Fibroblast of skin of right quadriceps (primary cell): ENCODE data around the gene NTRK1.

Experiments
- DNase-seq: peaks from one replicate; pipeline ENCODE4 v3.0.0-alpha.2; 2013

NTRK1 gene

DNA sequence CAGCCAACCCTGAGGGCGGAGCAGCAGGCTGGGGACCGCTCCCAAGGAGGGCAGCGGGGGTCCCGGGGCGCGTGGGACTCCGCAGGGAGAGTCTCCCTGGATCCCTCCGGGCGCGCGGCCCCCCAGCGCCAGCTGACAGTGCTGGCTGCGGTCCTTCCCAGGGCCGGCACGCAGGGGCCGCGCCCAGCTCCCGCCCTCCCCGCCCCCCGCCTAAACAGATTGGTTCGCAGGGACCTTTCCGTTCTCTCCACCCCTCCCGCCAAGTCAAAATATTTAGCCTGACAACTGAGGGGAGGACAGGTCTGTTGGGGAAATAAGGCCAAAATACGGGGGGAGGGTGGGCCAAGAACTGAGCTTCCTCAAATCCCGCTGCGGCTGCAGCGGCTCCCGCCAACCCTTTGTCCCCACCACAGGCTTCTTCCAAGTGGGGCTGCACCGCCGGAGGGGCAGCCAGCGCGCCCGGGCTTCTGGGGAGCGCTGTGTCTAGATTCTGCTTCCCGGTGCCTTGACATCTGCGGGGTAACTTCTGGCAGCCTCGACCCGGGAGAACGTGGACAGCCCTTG is 1.6 kb upstream of the NTRK1 start, which contains the start of gene INSRR:
Gene INSRR, minus strand, starts transcription at position 159 of the 564 bp plus-strand sequence. CDS start 496 bp downstream, outside the sequence.
- DNase-seq: no peak

- DNase-seq: no peak
These were observed 1.0 kb upstream of the NTRK1 start for GRCh38 chr1:156859523-156860112.

GRCh38 chr1:156860113-156860627 is 495 bp upstream of the NTRK1 start:
- DNase-seq: peak; percentile 38

- no peak for DNase-seq
These were observed 1.9 kb downstream of the NTRK1 start for GRCh38 chr1:156862584-156862983.

DNA sequence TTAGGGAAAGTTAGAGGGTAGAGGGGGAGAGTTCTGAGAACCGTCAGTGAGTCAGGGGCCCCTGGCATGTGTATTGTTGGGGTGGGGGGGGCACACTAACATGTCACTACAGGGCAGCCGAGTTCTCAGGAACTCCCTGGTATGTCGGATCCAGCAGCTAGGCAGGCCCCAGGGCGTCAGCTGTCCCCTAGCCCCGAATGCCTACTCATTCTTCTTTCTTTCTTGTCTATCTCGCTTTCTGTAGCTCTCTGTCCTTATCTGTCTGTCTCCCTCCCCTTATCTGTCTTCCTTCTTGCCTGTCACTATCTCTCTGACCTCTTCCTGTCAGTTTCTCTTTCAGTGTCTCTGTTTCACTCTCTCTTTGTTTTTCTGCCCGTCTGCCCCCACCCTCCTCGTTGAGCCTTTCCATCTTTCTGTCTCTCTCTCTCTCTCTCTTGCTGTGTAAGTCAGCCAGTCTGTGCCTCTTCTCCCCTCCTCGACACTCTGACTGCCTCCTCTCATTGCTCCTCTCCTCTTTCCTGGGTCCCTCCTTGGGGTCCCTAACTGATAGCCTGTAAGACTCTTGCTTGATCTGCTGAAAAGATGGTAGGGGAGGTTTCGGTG is 2.4 kb downstream of the NTRK1 start:
- no peak for DNase-seq

DNA sequence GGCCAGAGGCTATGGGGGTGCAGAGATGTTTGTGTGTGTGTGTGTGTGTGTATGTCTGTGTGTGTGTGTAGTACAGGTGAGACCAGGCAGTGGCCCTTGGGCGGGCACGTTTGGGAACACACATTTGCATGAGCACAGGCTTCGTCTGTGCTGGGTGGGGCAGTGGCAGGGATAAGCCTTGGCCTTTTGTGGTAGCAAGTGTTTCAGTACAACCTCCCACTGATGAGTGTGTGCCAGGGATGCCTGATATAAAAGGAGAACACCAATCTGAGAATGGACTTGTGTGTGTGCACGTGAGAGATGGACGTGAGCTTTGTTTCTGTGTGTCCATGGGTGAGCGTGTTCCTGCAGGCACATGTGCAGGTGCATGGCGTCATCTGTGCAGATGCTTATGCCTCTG is 3.0 kb downstream of the NTRK1 start:
- DNase-seq: no peak

- no peak for DNase-seq
These were observed 4.1 kb downstream of the NTRK1 start for GRCh38 chr1:156864796-156865195.

DNA sequence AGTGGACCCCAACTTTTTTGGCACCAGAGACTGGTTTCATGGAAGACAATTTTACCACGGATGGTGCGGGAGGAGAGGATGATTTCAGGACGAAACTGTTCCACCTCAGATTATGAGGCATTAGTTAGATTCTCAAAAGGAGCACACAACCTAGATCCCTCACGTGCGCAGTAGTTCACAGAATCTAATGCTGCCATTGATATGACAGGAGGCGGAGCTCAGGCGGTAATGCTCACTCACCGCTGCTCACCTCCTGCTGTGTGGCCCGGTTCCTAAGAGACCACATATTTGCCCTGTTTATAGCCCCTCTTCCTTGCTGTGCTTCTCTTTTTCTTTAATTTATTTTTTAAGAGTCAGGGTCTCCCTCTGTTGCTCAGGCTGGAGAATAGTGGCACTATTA is 4.6 kb downstream of the NTRK1 start:
- no peak for DNase-seq

DNA sequence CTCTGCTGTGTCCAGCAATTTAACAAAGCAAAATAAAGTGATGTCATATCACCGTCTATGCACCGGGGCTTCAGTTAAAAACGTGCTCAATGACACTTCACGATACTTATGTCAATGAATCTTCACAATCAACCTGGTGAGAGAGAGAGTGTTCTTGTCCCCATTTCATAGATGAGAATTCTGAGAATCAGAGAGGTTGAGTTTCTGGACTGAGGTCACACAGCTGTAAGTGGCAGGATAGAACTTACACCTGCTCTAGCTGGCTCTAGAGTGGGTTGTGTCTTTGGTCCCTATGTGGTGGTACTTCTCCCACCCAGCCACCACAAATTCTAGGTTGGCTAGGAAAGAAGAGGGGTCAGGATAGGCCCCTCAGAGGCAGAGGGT is 5.2 kb downstream of the NTRK1 start:
- DNase-seq: no peak

- no peak for DNase-seq
These were observed 5.7 kb downstream of the NTRK1 start for GRCh38 chr1:156866249-156866909.

DNA sequence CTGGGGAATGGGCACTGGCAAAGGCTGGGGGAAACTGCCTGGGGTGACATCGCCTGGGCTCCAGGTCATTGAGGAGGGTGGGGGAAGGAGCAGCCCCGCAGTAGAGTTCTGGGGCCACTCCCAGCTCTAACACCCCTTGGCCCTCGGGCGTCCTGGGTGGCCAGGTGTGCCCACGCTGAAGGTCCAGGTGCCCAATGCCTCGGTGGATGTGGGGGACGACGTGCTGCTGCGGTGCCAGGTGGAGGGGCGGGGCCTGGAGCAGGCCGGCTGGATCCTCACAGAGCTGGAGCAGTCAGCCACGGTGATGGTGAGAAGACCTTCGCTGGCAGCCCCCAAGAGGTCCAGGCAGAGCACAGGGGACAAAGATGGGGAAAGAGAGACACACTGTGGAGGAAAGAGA is 7.7 kb downstream of the NTRK1 start:
- no peak for DNase-seq

- DNase-seq: no peak
These were observed 8.8 kb downstream of the NTRK1 start for GRCh38 chr1:156869455-156869854.

DNA sequence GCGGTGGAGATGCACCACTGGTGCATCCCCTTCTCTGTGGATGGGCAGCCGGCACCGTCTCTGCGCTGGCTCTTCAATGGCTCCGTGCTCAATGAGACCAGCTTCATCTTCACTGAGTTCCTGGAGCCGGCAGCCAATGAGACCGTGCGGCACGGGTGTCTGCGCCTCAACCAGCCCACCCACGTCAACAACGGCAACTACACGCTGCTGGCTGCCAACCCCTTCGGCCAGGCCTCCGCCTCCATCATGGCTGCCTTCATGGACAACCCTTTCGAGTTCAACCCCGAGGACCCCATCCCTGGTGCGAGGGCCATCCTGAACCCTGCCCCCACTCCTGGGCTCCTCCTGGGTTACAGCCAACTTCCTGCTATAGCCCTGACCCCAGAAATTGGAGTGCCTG is 13.0 kb downstream of the NTRK1 start:
- no peak for DNase-seq

DNA sequence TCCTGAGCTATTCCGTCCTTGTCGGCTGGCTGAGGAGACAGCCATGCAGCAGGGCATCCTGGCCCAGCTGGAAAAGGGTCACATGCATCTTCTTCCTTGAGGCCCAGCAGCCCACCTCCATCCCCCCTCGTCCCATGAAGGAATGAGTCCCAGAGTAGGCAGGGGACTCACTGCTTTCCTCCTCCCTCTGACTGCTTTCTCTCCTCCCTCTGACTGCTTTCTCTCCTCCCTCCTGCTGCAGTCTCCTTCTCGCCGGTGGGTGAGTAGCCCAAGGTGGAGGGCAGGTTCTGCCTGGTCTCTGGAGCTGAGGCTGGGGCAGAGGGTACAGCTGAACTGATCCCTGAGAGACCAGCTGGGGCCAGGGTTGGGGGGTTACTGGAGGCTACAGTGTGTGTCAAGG is 13.5 kb downstream of the NTRK1 start:
- no peak for DNase-seq

- no peak for DNase-seq
These were observed 14.1 kb downstream of the NTRK1 start for GRCh38 chr1:156874572-156875340.

- no peak for DNase-seq
These were observed 14.6 kb downstream of the NTRK1 start for GRCh38 chr1:156875341-156875615.

DNA sequence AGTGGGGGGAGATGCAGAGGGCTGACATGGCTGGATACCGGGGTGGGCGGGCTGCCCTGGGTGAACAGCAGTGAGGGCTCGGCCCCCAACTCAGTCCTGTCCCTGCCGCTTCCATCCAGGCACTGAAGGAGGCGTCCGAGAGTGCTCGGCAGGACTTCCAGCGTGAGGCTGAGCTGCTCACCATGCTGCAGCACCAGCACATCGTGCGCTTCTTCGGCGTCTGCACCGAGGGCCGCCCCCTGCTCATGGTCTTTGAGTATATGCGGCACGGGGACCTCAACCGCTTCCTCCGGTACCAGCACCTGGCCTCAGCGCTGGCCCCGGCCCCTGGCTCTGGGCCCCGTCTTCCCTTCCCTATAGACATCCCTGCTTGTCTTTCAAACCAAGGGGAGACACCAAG is 15.6 kb downstream of the NTRK1 start:
- no peak for DNase-seq

GRCh38 chr1:156877433-156878170 is 16.9 kb downstream of the NTRK1 start:
- no peak for DNase-seq

GRCh38 chr1:156879876-156880275 is 19.2 kb downstream of the NTRK1 start:
- DNase-seq: no peak

- no peak for DNase-seq
These were observed 19.8 kb downstream of the NTRK1 start for GRCh38 chr1:156880473-156880872.

DNA sequence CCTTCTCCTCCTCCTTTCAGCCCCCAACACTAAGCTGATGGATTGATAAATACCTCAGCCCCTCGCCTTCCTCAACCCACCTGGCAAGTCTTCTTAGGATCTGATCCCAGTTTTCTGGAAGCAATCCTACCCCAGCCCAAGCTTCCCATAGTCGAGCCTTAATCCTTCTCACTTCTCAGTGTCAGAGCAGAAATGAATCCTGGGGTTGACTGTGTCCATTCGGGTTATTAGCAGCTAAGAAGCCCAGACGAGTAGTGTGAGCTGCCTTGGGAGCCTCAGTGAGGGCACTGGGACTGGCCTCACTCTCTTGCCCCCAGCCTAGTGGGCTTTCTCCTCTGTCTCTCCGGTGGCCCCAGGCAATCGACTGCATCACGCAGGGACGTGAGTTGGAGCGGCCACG is 20.4 kb downstream of the NTRK1 start:
- DNase-seq: no peak

DNA sequence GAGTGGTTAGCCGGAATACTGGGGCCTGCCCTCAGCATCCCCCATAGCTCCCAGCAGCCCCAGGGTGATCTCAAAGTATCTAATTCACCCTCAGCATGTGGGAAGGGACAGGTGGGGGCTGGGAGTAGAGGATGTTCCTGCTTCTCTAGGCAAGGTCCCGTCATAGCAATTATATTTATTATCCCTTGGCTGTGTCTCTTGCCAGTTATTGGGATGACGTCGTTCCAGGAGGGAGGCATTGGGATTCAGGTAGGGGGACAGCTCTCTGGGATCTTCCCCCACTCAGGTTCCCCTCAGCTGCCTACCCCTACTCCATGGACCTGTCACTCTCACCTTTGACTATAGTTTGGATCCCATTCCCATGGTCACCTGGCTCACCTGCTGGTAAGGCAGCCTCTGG is 21.0 kb downstream of the NTRK1 start:
- no peak for DNase-seq

DNA sequence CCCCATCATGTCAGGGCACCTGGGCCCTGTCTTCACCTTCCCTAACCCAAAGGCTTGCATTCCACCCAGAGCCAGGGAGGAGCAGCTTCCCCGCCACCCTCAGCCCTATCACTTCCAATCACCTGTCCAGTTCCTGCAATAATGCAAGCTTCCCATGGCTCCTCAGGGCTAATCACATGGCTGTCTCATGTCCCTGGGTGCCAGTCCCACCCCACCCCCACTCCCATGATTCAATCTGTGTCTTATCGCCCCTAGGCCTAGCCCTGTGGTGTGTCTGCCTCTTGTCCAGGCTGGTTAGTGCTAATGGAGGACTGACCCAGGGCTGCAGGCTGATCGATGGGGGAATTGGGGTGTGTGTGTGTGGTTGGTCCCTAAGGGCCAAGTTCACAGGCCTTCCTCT is 21.9 kb downstream of the NTRK1 start:
- no peak for DNase-seq
